ENCODE data around the gene PTBP1. TPM values are rescaled to one million over a fixed set of nuclear protein-coding genes. Genes with fewer than 3 reads are reported as not detected.

PTBP1 gene
- total and polyA plus RNA-seq, 2 of the 13 experiments (the other 11 are each of a cell fraction or from before 2014, with no cell fraction given), result 195 to 288 TPM

DNA sequence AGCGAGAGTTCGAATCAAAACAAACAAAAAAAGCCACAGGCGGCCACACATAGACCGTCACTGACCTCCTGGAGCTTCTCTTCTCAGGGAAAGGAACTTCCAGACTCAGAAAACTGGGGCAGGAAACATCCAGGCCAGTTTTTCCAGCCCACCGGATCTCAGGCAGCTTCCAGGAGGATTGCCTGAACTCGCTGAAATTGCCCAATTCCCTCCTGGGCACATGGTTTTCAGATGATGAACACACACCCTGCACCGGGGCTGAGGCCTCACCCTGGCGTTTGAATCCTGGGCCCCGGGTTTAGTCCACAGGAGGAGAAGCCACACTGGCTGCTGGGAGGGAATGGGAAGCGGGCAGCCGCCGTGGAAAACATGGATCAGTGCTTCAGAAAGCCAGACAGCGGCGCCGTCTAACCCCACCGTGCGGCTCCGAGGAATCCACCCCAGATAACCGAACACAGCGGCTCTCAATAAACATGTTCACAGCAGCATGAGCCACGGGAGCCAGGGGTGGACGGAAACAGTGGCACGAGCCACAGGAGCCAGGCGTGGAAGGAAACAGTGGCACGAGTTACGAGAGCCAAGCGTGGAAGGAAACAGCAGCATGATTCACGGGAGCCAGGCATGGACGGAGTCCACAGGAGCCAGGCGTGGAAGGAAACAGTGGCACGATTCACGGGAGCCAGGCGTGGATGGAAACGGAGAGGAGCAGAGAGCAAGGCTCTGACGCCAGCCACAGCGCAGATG is 18.2 kb upstream of the PTBP1 start (continued):
- TF ChIP-seq NRL (CRISPR knock-in tag; IDR thresholded peaks at IDR 0.05; ENCODE audit: borderline replicate concordance) (peak; percentile 72; the same call in 1 of the 2 replicates), CHD4 (IDR thresholded peaks at IDR 0.05; ENCODE audit: borderline replicate concordance, low read length) (no peak), SKI (IDR thresholded peaks at IDR 0.05; ENCODE audit: partially characterized antibody) (peak; percentile 46), IKZF1 (IDR thresholded peaks at IDR 0.05) (no peak), RARA (CRISPR knock-in tag; IDR thresholded peaks at IDR 0.05) (peak; percentile 59), ZNF207 (IDR thresholded peaks at IDR 0.05; ENCODE audit: borderline replicate concordance) (no peak), HES4 (CRISPR knock-in tag; IDR thresholded peaks at IDR 0.05; ENCODE audit: borderline replicate concordance) (no peak), RARG (CRISPR knock-in tag; IDR thresholded peaks at IDR 0.05; ENCODE audit: low read depth) (no peak), ZNF225 (CRISPR knock-in tag; IDR thresholded peaks at IDR 0.05) (no peak; the same call in 1 of the 2 replicates), SAFB2 (CRISPR knock-in tag; IDR thresholded peaks at IDR 0.05; ENCODE audit: borderline replicate concordance, low read depth) (no peak), SETDB1 (CRISPR knock-in tag; IDR thresholded peaks at IDR 0.05; ENCODE audit: borderline replicate concordance) (no peak), NR2F2 (IDR thresholded peaks at IDR 0.05; ENCODE audit: borderline replicate concordance, low read depth) (no peak), SRSF9 (IDR thresholded peaks at IDR 0.05; ENCODE audit: borderline replicate concordance, insufficient read depth, low read depth, low read length, poor library complexity, severe bottlenecking) (no peak), GABPA (IDR thresholded peaks at IDR 0.05; ENCODE audit: low read depth, low read length) (no peak), GABPA (CRISPR knock-in tag; IDR thresholded peaks at IDR 0.05; ENCODE audit: low read depth) (peak; percentile 28; the same call in 1 of the 2 replicates)
- TF ChIP-seq, protein P1, sequence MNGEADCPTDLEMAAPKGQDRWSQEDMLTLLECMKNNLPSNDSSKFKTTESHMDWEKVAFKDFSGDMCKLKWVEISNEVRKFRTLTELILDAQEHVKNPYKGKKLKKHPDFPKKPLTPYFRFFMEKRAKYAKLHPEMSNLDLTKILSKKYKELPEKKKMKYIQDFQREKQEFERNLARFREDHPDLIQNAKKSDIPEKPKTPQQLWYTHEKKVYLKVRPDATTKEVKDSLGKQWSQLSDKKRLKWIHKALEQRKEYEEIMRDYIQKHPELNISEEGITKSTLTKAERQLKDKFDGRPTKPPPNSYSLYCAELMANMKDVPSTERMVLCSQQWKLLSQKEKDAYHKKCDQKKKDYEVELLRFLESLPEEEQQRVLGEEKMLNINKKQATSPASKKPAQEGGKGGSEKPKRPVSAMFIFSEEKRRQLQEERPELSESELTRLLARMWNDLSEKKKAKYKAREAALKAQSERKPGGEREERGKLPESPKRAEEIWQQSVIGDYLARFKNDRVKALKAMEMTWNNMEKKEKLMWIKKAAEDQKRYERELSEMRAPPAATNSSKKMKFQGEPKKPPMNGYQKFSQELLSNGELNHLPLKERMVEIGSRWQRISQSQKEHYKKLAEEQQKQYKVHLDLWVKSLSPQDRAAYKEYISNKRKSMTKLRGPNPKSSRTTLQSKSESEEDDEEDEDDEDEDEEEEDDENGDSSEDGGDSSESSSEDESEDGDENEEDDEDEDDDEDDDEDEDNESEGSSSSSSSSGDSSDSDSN (CRISPR knock-in tag; IDR thresholded peaks at IDR 0.05), result peak; percentile 57
- TF ChIP-seq, protein P2, sequence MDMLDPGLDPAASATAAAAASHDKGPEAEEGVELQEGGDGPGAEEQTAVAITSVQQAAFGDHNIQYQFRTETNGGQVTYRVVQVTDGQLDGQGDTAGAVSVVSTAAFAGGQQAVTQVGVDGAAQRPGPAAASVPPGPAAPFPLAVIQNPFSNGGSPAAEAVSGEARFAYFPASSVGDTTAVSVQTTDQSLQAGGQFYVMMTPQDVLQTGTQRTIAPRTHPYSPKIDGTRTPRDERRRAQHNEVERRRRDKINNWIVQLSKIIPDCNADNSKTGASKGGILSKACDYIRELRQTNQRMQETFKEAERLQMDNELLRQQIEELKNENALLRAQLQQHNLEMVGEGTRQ (IDR thresholded peaks at IDR 0.05; ENCODE audit: low read depth, low read length), result no peak
- TF ChIP-seq, protein P2 (CRISPR knock-in tag; IDR thresholded peaks at IDR 0.05; ENCODE audit: borderline replicate concordance), result no peak
- TF ChIP-seq, protein P3, sequence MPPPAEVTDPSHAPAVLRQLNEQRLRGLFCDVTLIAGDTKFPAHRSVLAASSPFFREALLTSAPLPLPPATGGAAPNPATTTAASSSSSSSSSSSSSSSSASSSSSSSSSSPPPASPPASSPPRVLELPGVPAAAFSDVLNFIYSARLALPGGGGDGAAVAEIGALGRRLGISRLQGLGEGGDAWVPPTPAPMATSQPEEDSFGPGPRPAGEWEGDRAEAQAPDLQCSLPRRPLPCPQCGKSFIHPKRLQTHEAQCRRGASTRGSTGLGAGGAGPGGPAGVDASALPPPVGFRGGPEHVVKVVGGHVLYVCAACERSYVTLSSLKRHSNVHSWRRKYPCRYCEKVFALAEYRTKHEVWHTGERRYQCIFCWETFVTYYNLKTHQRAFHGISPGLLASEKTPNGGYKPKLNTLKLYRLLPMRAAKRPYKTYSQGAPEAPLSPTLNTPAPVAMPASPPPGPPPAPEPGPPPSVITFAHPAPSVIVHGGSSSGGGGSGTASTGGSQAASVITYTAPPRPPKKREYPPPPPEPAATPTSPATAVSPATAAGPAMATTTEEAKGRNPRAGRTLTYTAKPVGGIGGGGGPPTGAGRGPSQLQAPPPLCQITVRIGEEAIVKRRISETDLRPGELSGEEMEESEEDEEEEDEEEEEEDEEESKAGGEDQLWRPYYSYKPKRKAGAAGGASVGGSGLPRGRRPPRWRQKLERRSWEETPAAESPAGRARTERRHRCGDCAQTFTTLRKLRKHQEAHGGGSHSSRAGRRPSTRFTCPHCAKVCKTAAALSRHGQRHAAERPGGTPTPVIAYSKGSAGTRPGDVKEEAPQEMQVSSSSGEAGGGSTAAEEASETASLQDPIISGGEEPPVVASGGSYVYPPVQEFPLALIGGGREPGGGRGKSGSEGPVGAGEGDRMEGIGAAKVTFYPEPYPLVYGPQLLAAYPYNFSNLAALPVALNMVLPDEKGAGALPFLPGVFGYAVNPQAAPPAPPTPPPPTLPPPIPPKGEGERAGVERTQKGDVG (CRISPR knock-in tag; IDR thresholded peaks at IDR 0.05; ENCODE audit: borderline replicate concordance), result peak; percentile 21; the same call in 1 of the 2 replicates
- TF ChIP-seq, protein P4, sequence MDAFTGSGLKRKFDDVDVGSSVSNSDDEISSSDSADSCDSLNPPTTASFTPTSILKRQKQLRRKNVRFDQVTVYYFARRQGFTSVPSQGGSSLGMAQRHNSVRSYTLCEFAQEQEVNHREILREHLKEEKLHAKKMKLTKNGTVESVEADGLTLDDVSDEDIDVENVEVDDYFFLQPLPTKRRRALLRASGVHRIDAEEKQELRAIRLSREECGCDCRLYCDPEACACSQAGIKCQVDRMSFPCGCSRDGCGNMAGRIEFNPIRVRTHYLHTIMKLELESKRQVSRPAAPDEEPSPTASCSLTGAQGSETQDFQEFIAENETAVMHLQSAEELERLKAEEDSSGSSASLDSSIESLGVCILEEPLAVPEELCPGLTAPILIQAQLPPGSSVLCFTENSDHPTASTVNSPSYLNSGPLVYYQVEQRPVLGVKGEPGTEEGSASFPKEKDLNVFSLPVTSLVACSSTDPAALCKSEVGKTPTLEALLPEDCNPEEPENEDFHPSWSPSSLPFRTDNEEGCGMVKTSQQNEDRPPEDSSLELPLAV (CRISPR knock-in tag; conservative IDR thresholded peaks at IDR 0.05; ENCODE audit: low read depth), result no peak
